Measurements from ENCODE around the gene CHST13. TPM values are rescaled to one million over a fixed set of nuclear protein-coding genes. Genes with fewer than 3 reads are reported as not detected.
A peak's percentile ranks its signal among the peaks of the same experiment; 100 is the strongest.
"Not testable (repeated sequence)": the region's sequence is repeated elsewhere in the genome, so short reads cannot be mapped to it uniquely, and the experiment has no call there.

The CHST13 gene
- total RNA-seq, 8 experiments from 2014 or later = 0.28 to 1.6 (median 0.40) TPM; not detected in 5

DNA sequence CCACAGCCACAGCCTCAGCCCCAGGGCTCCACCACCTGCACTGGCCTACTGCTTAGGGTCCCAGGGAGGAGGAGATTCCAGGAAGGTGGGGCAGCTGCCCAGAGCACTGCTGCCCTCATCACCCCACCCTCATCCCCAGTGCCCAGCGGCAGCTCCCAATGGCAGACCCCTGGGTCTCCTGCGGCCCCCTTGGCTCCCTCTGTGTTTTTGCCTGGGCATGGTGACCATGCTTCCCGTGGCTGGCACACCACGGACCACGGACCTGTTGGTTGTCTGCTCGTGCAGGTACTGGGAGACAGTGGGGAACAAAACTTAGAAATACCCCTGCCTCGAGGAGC lies 2.7 kb downstream of the CHST13 start:
- ATAC-seq (replicated peaks in 6 of 8) = no peak
- Histone ChIP-seq H3K4me1 (replicated peaks in 1 of 2) (peaks cover 0 to 5% of the 10 kb centered on the region in 2 donors), H3K4me3 (no peak overlapping the region), H3K27ac (no peak overlapping the region)
- 68% methylated on average over 3 of the region's 7 CpGs; no CpG with 5 or more reads in 9 of the 10 experiments for WGBS, 10 experiments
- in situ Hi-C loops (cut with MboI; ENCODE audit: low pct_unique_long_range_greater_than_20kb in 2 of 9, low sequenced_read_pairs in 9 of 9, unreplicated experiment in 9 of 9) = no loop called here

DNA sequence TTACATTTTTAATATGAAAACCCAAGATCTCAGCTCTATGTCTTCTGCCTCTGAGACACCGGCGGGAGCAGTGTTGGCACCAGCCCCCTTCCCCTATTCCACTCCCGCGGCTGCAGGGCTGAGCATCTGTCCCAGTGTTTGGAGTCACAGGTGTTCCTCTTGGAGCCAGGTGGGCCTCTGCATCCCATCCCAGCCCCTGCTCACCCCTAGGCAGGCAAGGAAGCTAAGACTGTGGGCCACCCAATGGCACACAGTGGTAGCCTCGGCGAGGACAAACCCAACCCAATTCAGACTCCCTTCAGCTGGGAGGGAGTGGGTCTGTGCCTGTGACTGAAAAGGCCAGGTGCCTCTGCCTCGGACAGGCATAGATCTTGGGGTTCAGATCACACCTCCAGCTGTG lies 3.1 kb downstream of the CHST13 start:
- no peak for ATAC-seq (replicated peaks in 6 of 8)
- WGBS, 10 experiments = 65 to 100% (median 100%) methylated on average over 1 to 4 of the region's 7 CpGs; no CpG with 5 or more reads in 7 of the 10 experiments
- Histone ChIP-seq H3K27ac (no peak overlapping the region), H3K4me1 (replicated peaks in 1 of 2) (peaks cover 0 to 5% of the 10 kb centered on the region in 2 donors), H3K4me3 (no peak overlapping the region)
- in situ Hi-C loops (cut with MboI; ENCODE audit: low pct_unique_long_range_greater_than_20kb in 2 of 9, low sequenced_read_pairs in 9 of 9, unreplicated experiment in 9 of 9) = no loop called here

DNA sequence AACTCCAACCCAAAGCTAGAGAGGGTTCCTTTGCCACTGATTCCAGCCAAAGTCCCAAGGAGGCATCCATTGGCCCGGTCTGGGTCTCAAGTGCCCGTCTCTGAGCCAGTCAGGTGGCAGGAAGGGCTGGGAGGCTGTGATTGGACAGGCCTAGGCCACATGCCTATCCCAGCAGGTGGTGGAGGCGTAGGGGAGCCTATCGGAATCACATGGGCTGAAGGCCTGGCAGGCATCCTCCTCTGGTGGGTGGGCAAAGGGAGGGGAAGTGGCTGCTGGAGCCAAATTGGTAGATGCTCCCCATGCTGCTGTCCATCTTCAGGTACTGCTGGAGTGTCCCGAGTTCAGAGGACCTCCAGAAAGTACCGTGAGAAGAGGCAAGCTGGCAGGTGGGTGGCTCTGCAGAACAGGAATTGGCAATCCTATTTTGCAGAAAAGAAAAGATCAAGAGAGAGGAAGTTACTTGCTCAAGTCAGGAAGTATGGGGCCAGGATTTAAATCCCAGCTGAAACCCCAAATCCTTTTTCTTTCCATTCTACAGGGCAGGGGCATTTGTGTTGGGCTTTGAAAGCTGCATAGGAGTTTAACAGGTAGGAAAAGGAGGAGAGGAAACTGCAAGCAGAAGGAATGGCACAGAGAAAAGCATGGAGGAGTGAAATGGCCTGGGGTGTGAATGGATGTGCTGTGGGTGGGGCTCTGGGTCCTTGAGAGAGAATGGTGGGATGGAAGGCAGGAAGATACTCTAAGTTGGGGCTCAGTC lies 3.7 kb downstream of the CHST13 start:
- in situ Hi-C loops (cut with MboI; ENCODE audit: low pct_unique_long_range_greater_than_20kb in 2 of 9, low sequenced_read_pairs in 9 of 9, unreplicated experiment in 9 of 9) = no loop called here
- H3K4me1 ChIP-seq (replicated peaks in 1 of 2) = peaks cover 0 to 5% of the 10 kb centered on the region in 2 donors
- no peak overlapping the region for H3K4me3 ChIP-seq
- ATAC-seq (replicated peaks in 6 of 8) = no peak
- no peak overlapping the region for H3K27ac ChIP-seq
- WGBS, 10 experiments = 20 to 80% (median 68%) methylated on average over 1 to 4 of the region's 6 CpGs; no CpG with 5 or more reads in 6 of the 10 experiments

DNA sequence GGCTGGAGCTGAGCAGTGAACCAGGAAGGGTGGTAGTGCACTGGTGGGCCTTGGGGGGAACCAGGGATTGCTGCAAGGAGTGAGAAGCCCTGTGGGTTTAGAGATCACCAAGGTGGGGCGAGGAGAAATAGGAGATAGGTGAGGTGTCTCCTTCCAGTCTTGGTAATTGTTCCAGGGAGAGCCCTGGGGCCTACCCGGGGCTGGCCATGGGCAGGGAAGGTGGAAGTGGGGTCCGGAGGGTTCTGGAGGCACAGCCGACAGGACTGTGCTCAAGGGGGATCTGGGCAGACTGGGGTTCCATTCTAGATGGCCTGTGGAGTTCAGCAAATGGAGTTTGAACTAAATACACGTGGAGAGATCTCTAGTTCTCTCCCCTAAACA lies 4.5 kb downstream of the CHST13 start:
- in situ Hi-C loops (cut with MboI; ENCODE audit: low pct_unique_long_range_greater_than_20kb in 2 of 9, low sequenced_read_pairs in 9 of 9, unreplicated experiment in 9 of 9) = no loop called here
- H3K4me1 ChIP-seq (replicated peaks in 1 of 2) = peaks cover 0 to 5% of the 10 kb centered on the region in 2 donors

DNA sequence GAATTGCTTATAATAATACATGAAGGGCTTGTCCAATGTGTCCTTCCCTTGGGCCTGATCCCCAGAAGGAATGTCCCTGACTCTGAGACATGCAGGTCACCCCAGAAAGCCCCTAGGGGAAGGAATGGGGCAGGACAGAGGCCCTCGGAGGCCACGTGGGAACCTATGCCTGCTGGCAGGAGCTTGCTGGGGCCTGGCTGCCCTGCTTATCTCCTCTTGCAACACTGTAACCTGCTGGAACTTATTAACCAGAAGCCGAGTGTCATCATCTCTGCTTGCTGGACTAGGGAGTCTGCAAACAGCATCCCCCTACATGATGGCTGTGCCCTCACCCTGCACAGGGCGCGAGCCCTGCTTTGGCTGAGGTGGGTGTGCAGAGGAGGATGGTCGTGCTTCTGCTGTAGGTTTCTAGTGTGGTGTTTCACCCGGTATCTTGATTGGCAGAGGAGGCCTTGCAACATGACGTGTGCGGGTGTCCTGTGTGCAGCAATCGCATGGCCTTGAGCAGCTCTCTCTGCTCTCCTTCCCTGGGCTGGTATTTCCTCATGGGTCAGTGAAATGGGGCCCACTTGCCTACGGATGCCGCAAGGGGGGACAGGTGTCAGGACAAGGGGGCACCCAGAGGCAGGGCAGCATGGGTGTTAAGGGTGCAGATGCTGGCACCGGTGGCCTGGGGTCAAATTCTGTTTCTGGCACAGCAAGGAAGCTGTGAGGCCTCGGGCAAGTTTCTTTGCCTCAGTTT lies 5.0 kb downstream of the CHST13 start:
- H3K4me3 ChIP-seq = no peak overlapping the region
- 65 to 100% (median 73%) methylated on average over 1 to 10 of the region's 14 CpGs; no CpG with 5 or more reads in 4 of the 10 experiments for WGBS, 10 experiments
- H3K27ac ChIP-seq = no peak overlapping the region
- ATAC-seq (replicated peaks in 6 of 8) = no peak
- peaks cover 0 to 5% of the 10 kb centered on the region in 2 donors for H3K4me1 ChIP-seq (replicated peaks in 1 of 2)
- in situ Hi-C loops (cut with MboI; ENCODE audit: low pct_unique_long_range_greater_than_20kb in 2 of 9, low sequenced_read_pairs in 9 of 9, unreplicated experiment in 9 of 9) = no loop called here

More for the DNA sequence above, 4.5 kb downstream of the CHST13 start:
- no peak overlapping the region for H3K4me3 ChIP-seq
- no peak for ATAC-seq (replicated peaks in 6 of 8)
- WGBS, 10 experiments = 40 to 100% (median 66%) methylated on average over 1 to 5 of the region's 5 CpGs; no CpG with 5 or more reads in 4 of the 10 experiments
- no peak overlapping the region for H3K27ac ChIP-seq

DNA sequence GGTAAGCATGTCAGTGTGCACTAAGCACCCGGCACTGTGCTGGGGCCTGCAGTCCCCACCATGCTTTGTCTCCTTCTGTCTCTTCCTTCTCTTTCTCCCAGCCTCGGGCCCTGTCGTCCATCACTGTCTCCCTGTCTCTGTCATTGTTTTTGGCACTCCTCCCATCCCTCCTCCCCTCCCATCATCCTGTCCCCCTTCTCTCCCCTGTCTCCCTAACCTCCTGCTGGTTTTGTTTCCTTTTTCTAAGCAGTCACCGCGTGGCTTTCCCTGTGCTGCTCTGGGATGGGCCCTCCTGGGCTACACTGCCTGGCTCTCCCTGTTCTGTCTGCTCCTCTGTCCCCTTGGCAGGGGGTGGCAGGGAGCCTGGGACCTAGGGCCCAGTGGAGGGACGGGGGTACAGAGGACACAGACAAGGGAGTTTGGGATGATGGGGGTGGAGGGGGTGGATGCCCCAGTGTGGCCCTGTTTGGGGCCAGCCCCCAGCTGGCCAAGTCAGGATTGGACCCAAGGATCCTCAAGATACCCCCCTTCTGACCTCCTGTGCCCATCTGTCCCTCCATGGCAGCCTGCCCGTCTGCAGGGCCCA lies 5.7 kb downstream of the CHST13 start:
- WGBS, 10 experiments = 20 to 80% methylated on average over 1 of the region's 7 CpGs; no CpG with 5 or more reads in 8 of the 10 experiments
- H3K4me1 ChIP-seq (replicated peaks in 1 of 2) = peaks cover 0 to 1% of the 10 kb centered on the region in 2 donors
- no peak overlapping the region for H3K4me3 ChIP-seq
- H3K27ac ChIP-seq = no peak overlapping the region
- in situ Hi-C loops (cut with MboI; ENCODE audit: low pct_unique_long_range_greater_than_20kb in 2 of 9, low sequenced_read_pairs in 9 of 9, unreplicated experiment in 9 of 9) = no loop called here
- ATAC-seq (replicated peaks in 6 of 8) = peak in 4 of 8 experiments; percentile 6 to 21 (median 16)

DNA sequence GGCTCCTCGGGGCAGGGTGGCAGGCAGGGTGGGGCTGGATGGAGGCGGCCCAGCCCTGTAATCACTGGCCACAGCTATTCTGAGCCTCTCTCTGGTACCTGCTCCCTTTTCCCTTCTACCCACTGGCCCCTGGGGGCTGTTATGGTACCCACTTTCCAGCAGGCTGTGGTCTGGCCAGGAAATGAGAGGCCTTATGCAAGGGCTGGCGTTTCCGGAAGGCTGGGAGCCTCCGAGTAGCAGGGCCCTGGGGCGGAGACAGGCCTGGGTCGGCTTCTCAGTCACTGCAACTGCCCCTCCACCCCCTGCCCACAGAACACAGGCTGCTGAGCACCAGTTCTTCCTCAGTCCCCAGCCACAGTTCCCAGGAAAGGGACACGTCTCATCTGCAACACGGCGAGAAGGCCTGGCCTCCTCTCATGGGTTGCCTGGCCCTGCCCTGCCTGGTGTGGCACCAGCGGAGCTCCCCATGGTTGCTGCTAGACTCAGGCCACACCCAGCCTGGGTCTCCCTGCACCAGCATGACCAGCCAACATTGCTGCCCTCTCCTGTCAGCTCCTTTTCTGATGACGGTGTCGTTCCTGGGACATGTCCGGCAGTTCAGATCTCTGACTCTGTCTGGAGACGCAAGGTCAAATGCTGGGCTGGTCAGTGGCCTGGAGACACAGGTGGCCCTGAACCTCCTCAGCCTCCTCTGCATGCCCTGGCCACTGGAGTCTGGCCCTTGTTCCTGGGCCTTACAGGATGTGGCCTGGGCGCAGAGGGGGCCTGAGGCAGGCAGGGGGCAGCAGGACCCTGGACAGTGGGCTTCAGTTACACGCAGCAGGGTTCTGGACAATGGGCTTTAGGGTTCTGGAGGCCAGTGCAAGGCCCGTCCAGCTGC lies 6.5 kb downstream of the CHST13 start:
- peak in 4 of 8 experiments; percentile 12 to 70 (median 51) for ATAC-seq (replicated peaks in 6 of 8)

DNA sequence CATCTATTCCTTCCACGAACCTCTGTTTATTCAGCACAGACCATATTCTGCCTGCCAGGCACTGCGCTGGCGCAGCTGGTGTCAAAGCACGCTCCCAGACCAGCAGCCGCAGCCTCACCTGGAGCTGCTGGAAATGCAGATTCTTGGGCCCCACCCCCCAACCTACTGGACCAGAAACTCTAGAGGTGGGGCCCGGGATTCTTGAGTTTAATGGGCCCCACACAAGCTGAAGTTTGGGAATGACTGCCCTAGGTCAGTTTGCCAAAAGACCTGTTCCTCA lies 7.0 kb downstream of the CHST13 start:
- no peak for ATAC-seq (replicated peaks in 6 of 8)
- H3K4me1 ChIP-seq (replicated peaks in 1 of 2) = no peaks in the 10 kb centered on the region
- in situ Hi-C loops (cut with MboI; ENCODE audit: low pct_unique_long_range_greater_than_20kb in 2 of 9, low sequenced_read_pairs in 9 of 9, unreplicated experiment in 9 of 9) = no loop called here
- H3K4me3 ChIP-seq = no peak overlapping the region
- no peak overlapping the region for H3K27ac ChIP-seq
- 85 to 100% (median 87%) methylated on average over 1 to 5 of the region's 6 CpGs; no CpG with 5 or more reads in 7 of the 10 experiments for WGBS, 10 experiments

More for the DNA sequence above, 6.5 kb downstream of the CHST13 start:
- in situ Hi-C loops (cut with MboI; ENCODE audit: low pct_unique_long_range_greater_than_20kb in 2 of 9, low sequenced_read_pairs in 9 of 9, unreplicated experiment in 9 of 9) = no loop called here
- H3K4me3 ChIP-seq = no peak overlapping the region
- no peak overlapping the region for H3K27ac ChIP-seq
- 35 to 100% (median 90%) methylated on average over 1 to 4 of the region's 18 CpGs; no CpG with 5 or more reads in 4 of the 10 experiments for WGBS, 10 experiments
- H3K4me1 ChIP-seq (replicated peaks in 1 of 2) = no peaks in the 10 kb centered on the region

DNA sequence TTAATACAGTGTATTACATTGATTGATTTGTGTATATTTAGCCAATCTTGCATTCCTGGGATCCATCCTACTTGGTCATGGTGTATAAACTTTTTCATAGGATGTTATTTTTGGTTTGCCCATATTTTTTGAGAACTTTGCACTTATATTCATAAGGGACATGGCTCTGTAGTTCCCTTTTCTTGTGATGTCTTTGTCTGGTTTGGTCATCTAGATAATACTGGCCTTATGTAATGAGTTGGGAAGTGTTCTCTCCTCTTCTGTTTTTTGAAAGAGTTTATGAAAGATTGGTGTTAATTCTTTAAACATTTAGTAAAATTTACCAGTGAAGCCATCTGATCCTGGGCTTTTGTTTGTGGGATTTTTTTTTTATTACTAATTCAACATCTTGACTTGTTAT lies 9.6 kb downstream of the CHST13 start:
- ATAC-seq (replicated peaks in 6 of 8) = no peak
- H3K4me1 ChIP-seq (replicated peaks in 1 of 2) = no peaks in the 10 kb centered on the region
- in situ Hi-C loops (cut with MboI; ENCODE audit: low pct_unique_long_range_greater_than_20kb in 2 of 9, low sequenced_read_pairs in 9 of 9, unreplicated experiment in 9 of 9) = no loop called here
- no peak overlapping the region for H3K27ac ChIP-seq
- H3K4me3 ChIP-seq = no peak overlapping the region

DNA sequence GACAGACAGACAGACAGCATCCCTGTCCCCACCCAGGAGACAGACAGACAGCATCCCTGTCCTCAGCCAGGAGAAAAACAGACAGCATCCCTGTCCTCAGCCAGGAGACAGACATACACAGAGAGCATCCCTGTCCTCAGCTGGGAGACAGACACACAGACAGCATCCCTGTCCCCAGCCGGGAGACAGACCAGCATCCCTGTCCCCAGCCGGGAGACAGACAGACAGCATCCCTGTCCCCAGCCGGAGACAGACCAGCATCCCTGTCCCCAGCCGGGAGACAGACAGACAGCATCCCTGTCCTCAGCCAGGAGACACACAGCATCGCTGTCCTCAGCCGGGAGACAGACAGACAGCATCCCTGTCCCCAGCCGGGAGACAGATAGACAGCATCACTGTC lies 10.8 kb downstream of the CHST13 start:
- H3K27ac ChIP-seq; in situ Hi-C loops (cut with MboI; ENCODE audit: low pct_unique_long_range_greater_than_20kb in 2 of 9, low sequenced_read_pairs in 9 of 9, unreplicated experiment in 9 of 9); H3K4me1 ChIP-seq (replicated peaks in 1 of 2); ATAC-seq (replicated peaks in 6 of 8); H3K4me3 ChIP-seq: not testable (repeated sequence)
- WGBS, 10 experiments = 47 to 80% methylated on average over 1 to 2 of the region's 7 CpGs; no CpG with 5 or more reads in 8 of the 10 experiments

DNA sequence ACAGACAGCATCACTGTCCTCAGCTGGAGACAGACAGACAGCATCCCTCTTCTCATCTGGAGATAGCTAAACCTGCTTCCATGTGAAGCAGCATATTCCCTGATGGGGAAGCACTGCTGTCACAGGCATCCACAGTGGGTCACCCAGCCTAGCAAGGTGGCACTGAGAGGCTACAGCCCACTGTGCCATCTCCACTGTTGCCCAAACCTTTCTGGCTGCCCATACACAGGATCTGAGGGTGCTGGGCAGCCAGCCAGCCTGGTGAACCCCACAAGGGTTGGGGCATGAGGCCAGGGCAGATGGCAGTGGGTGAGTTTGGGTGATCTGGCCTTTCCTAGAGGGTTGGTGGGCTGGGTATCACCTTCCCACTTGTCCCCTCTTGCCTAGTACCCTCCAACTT lies 11.7 kb downstream of the CHST13 start:
- in situ Hi-C loops (cut with MboI; ENCODE audit: low pct_unique_long_range_greater_than_20kb in 2 of 9, low sequenced_read_pairs in 9 of 9, unreplicated experiment in 9 of 9) = no loop called here
- Histone ChIP-seq H3K4me3 (no peak overlapping the region), H3K4me1 (replicated peaks in 1 of 2) (no peaks in the 10 kb centered on the region), H3K27ac (no peak overlapping the region)
- no peak for ATAC-seq (replicated peaks in 6 of 8)

DNA sequence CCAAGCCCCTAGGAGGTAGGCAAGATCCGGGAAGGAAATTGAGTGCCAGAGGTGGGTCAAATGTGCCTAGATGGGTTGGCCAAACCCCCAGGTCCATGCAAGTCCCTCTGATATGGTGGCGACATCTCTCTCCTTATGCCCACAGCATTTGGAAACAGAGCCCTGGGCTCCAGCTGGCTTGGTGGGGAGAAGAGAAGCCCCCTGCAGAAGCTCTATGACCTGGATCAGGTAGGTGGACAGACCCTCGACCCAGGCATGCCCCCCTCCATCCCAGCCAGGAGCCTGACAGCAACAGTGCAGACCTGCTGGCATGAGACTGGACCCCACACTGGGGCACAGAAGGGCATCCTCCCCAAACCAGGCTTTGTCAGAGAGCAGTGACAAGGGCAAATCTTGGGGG lies 12.2 kb downstream of the CHST13 start:
- no peak for ATAC-seq (replicated peaks in 6 of 8)
- in situ Hi-C loops (cut with MboI; ENCODE audit: low pct_unique_long_range_greater_than_20kb in 2 of 9, low sequenced_read_pairs in 9 of 9, unreplicated experiment in 9 of 9) = no loop called here
- Histone ChIP-seq H3K27ac (no peak overlapping the region), H3K4me3 (no peak overlapping the region), H3K4me1 (replicated peaks in 1 of 2) (no peaks in the 10 kb centered on the region)
- no CpG with 5 or more reads among the region's 3 CpGs for WGBS, 10 experiments

All from motor neuron (in vitro differentiated cells).